GM23338 (cell line): ENCODE results near the gene FKBP10.

ENCODE experiments used
- CREB1 ChIP-seq: fragments of 250-450 bp; sonication (Bioruptor Pico); IDR thresholded peaks from 2 replicates; pipeline ENCODE4 v1.5.0; 2020; ENCODE audit warnings: low read depth, mild to moderate bottlenecking, moderate library complexity
- CTCF ChIP-seq, 2 experiments: fragments of 200-600 bp in 1 of 2; sonication (generic) in 1 of 2; conservative IDR thresholded peaks; 2 replicates each; pipeline versions ENCODE4 v1.5.1 to v1.6.1; 2016 to 2017; ENCODE audit warnings: antibody characterized with exemption in 2 of 2, low read depth in 2 of 2, mild to moderate bottlenecking in 2 of 2, moderate library complexity in 1 of 2
- EZH2 ChIP-seq: fragments of 200-600 bp; sonication (generic); IDR thresholded peaks from one replicate; pipeline ENCODE4 v1.8.0; 2017; ENCODE audit warnings: antibody characterized with exemption, mild to moderate bottlenecking, low read depth; ENCODE audit not compliant: unreplicated experiment
- EZH2phosphoT487 ChIP-seq: fragments of 200-600 bp; sonication (generic); IDR thresholded peaks from one replicate; pipeline ENCODE4 v1.8.1; 2018; ENCODE audit warnings: antibody characterized with exemption; ENCODE audit not compliant: unreplicated experiment
- JUNB ChIP-seq: IDR thresholded peaks from one replicate; pipeline ENCODE4 v1.6.1; 2016; ENCODE audit warnings: antibody characterized with exemption; ENCODE audit not compliant: unreplicated experiment
- POLR2AphosphoS5 ChIP-seq: IDR thresholded peaks from 2 replicates; pipeline ENCODE4 v1.6.1; 2016; ENCODE audit warnings: antibody characterized with exemption, low read depth
- REST ChIP-seq: IDR thresholded peaks from one replicate; pipeline ENCODE4 v1.6.1; 2018; ENCODE audit warnings: antibody characterized with exemption; ENCODE audit not compliant: unreplicated experiment
- STAT1 ChIP-seq: IDR thresholded peaks from one replicate; pipeline ENCODE4 v1.6.1; 2016; ENCODE audit warnings: antibody characterized with exemption; ENCODE audit not compliant: unreplicated experiment
- ZNF114 ChIP-seq: fragments of 250-450 bp; sonication (Bioruptor Pico); IDR thresholded peaks from 2 replicates; pipeline ENCODE4 v1.5.0; 2020; ENCODE audit warnings: mild to moderate bottlenecking, moderate library complexity
- ZNF331 ChIP-seq: fragments of 250-450 bp; sonication (Bioruptor Pico); IDR thresholded peaks from 2 replicates; pipeline ENCODE4 v1.5.0; 2020; ENCODE audit warnings: low read depth, mild to moderate bottlenecking, moderate library complexity
- ZNF462 ChIP-seq: fragments of 250-450 bp; sonication (Bioruptor Pico); IDR thresholded peaks from 2 replicates; pipeline ENCODE4 v1.5.0; 2020; ENCODE audit warnings: mild to moderate bottlenecking, moderate library complexity

GRCh38 chr17:41816637-41817320 is 4.0 kb downstream of the FKBP10 start:
- TF ChIP-seq CTCF (conservative IDR thresholded peaks at IDR 0.05; ENCODE audit: low read depth in 2 of 2) = no peak
- no peak for TF ChIP-seq STAT1
- TF ChIP-seq EZH2 = no peak
- TF ChIP-seq POLR2AphosphoS5 = no peak
- no peak for TF ChIP-seq EZH2phosphoT487
- TF ChIP-seq REST = no peak
- no peak for TF ChIP-seq CREB1 (CRISPR knock-in tag)
- no peak for TF ChIP-seq ZNF114
- no peak for TF ChIP-seq JUNB
- no peak for TF ChIP-seq ZNF331 (CRISPR knock-in tag)
- TF ChIP-seq ZNF462 = no peak
